Activated effector memory CD4-positive, alpha-beta T cell treated with anti-CD3 and anti-CD28 coated beads, Interleukin-2, amount 50 U/mL, for 16 hours (primary cell): ENCODE results near the gene PIH1D1.
A peak's percentile ranks its signal among the peaks of the same experiment; 100 is the strongest.
"Not testable (repeated sequence)": the region's sequence is repeated elsewhere in the genome, so short reads cannot be mapped to it uniquely, and the experiment has no call there.

Experiments used
- DNase-seq: peaks from one replicate; pipeline ENCODE4 v3.0.0-alpha.2; 2020

Gene PIH1D1

DNA sequence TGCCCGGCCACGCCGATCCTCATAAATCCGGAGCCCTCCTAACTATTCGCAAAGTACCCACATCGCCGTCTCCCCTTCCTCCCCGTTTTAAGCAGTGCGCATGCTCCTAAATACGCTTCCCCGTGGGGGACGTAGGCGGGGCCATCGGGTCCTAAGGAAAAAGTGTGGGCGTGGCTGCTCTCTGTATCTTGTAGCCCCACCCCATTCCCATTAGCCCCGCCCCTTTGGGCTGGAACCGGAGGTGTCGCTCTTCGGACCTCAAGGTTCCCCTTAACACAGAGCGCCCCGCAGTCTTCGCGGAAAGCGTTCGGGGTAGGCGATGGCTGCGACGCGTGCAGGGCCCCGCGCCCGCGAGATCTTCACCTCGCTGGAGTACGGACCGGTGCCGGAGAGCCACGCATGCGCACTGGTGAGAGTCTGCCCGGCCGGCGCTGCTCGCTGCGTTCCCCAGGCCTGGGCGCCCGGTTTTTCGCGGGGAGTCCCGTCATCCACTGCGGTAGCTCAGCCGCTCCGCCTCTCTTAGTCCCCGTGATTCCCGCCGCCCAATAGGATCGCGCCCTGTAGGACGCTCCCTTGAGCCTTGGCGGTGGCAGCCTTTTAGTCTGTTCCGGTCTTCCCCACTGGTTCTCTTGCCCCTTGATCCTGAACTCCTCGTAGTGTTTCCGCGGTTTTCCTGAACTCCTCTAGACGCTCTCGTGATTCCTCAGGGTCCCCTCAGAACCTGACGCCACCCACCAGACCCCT is 1.6 kb upstream of the PIH1D1 start, which contains the start of gene ALDH16A1:
Gene ALDH16A1 (plus strand): TSS at position 213 of the 744 bp plus-strand sequence. CDS start 107 bp downstream, at position 320.
- DNase-seq = peak; percentile 99

DNA sequence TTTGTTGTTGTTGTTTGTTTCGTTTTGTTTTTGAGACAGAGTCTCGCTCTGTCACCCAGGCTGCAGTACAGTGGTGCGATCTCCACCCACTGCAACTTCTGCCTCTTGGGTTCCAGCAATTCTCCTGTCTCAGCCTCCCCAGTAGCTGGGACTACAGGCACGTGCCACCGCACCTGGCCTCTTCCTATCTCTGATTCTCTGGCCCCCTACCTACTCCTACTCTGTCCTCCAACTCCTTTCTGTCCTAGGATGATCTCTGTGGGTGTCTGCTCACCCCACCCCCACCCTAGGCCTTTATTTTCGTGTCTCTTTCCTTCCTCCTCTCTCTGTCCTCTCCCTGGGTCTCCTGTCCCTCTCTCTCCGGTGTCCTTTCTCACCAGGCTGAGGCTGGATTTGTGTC is 1.2 kb downstream of the PIH1D1 start:
- DNase-seq = no peak

DNA sequence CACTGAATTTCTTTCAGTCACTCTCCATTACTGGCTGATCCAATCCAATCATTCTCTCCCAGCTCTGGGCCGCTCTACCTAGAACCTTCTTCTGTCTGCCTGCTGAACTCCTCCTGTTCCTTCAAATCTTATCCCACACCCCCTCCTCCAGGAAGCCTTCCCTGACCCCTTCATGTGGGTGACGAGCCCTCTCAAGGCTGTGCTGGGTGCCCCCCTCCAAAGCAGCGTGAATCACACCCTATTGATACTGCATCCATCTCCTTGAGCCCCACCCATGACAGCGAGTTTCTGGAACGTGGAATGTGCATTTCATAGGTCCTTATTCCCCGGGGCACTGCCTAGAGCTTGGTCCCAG is 3.2 kb downstream of the PIH1D1 start:
- no peak for DNase-seq

DNA sequence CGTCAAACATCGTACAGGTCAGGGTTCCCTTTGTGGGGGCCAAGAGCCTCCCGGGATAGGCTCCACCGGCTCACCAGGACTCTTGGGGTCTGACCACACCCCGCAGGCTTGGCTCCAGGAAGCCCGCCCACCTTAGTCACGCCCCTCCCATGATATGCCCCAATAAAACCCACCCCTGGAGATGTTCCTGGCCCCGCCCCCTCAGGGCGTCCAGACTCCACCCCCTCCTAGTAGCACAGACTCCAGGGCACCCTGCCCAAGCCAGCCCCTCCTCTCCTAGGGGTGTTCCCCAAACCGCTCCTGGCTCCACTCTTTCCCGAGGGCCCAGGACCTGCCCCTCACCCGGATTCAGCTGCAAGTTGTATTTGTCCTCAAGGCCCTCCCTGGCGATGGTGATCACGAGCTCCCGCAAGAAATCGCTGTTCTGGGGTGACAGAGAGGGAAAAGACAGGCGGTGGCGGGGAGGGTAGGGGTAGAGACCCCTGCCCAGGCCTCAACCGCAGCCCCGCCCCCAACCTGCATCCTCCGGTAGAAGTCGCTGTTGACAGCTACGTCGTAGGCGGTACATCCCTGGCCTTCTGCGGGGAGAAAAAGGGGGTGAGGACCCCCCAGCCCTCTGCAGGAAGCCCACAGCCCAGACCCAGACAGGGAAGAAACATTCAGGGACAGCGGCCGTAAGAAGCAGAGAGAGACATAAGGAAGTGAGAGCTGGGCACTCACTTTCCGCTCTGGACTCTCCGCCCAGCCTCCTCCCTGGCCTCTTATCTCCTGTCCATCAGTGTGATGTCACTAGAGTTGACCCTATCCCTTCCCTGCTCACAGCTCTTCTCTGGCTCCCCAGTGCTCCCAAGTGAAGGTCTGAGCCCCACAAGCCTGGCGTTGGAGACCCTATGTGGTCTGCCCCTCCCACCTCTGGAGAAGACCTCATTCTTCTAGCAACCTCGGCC is 3.9 kb downstream of the PIH1D1 start:
- no peak for DNase-seq

DNA sequence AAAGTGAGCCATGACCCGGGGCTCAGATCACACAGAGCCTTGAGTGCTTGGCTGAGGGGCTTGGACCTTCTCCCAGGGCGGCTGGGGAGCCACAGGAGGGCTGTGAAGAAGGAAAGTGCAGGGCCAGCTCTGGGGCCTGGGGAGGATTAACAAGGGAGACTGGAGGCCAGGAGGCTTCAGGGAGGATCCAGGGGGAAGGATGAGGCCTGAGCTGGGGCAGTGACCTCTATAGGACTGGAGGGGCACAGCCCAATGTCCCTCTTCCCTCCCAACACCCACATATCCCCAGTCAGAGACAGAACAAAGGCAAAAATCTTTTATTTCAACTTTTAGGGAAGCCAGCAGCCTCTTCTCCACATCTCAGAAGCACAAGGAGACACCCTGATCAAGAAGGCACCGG is 5.6 kb downstream of the PIH1D1 start:
- DNase-seq = no peak

DNA sequence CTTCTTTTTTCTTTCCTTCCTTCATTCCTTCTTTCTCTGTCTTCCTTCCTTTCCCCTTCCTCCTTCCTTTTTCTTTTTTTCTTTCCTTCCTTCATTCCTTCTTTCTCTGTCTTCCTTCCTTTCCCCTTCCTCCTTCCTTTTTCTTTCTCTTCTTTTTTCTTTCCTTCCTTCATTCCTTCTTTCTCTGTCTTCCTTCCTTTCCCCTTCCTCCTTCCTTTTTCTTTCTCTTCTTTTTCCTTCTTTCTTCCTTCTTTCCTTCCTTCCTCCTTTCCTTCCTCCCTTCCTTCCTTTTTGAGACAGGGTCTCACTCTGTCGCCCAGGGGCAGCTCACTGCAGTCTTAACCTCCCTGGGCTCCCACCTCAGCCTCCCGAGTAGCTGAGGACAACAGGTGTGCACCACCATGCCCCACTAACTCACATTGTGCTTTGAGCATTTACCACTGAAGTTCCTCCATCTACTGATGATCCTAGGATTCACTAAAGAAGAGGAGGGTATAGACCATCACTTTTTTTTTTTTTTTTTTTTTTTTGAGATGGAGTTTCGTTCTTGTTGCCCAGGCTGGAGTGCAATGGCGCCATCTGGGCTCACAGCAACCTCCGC is 7.4 kb downstream of the PIH1D1 start:
- not testable (repeated sequence) for DNase-seq

DNA sequence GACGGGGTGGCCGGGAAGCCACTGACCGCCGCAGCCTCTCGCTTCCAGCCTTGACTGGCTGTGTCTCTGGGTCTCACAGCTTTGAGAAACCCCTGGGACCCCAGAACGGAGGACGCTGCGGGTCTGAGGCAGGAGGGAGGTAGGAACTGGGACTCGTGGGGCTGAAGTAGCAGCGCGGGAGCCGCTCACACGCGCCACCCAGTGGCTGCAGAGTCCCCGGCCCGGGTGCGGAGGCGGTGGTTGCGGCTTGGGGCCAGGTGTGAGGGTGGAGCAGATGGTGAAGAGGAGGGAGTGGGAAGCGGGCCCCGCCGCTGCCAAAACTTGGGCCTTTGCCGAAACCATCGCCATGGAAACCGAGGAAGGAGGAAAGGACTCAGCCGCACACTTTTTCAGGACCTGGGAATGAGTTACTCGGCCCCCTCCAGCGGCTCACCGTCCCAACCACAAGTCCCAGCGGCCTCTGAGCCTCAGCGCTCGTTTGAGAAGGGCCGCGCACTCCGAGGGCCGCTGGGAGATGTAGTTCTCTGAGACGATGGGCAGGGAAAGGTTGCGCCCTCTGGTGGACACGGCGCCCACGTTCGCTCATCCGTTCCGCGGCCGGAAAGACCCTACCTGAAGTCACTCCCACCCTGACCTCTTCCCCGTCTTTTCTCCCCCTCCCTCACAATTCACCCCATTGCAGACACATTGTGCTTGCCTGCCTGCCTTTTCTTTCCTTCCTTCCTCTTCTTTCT is 8.1 kb downstream of the PIH1D1 start:
- DNase-seq = peak; percentile 97

DNA sequence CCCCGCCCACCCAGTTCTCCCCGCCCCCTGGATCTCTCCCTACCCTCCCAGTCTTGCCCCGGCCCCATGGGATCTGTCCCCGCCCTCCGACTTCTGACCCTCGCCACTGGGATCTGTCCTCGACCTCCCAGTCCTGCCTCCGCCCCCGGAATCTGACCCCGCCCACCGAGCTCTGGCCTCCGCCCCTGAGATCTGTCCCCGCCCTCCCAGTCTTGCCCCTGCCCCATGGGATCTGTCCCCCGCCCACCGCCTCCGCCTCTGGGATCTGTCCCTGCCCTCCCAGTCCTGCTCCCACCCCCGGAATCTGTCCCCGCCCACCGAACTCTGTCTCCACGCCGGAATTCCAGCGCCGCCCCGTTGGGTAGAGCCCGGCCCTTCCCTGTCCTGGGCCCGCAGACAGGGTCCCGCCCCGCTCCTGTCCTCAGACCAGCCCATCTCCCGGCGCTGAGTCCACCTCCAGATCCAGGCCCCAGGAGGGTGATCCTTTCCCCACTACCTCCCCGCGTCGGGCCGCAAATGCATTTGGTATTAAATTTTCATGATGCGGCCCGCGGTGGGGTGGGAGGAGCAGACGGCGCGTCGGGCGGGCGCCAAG is 8.7 kb downstream of the PIH1D1 start:
- peak; percentile 87 for DNase-seq

DNA sequence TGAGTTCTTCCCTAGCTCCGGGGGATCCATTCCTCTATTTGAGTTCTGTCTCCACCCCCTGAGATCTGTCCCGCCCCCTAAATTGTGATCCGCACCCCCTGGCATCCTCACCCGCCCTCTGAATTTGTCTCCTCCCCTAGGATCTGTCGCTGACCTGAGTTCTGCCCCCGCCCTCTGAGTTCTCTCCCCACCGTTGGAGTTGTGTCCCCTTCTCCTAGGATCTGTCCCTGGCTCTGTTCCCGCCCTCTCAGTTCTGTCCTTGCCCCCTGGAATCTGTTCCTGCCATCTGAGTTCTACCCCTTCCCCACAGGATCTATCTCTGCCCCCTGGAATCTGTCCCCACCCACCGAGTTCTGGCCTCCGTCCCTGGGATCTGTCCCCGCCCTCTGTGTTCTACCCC is 9.3 kb downstream of the PIH1D1 start:
- no peak for DNase-seq

DNA sequence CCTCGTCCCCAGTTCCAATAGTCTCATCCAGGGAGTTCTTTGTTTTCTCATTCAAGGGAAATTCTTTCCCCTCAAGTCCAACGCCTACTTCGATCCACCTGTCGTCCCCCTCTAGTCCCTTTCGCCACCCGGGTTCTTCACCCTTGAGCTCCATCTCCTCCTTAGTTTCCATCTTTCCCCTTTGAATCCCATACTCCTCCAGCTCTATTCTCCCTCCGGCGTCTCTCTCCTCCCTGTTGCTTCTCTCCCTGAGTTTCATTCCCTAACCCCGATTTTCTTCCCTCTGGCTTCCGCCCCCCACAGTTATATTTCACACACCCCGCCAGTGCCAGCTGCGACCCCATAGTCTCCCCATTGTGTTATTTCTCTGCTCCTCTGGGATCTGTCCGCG is 9.7 kb downstream of the PIH1D1 start:
- DNase-seq = no peak

DNA sequence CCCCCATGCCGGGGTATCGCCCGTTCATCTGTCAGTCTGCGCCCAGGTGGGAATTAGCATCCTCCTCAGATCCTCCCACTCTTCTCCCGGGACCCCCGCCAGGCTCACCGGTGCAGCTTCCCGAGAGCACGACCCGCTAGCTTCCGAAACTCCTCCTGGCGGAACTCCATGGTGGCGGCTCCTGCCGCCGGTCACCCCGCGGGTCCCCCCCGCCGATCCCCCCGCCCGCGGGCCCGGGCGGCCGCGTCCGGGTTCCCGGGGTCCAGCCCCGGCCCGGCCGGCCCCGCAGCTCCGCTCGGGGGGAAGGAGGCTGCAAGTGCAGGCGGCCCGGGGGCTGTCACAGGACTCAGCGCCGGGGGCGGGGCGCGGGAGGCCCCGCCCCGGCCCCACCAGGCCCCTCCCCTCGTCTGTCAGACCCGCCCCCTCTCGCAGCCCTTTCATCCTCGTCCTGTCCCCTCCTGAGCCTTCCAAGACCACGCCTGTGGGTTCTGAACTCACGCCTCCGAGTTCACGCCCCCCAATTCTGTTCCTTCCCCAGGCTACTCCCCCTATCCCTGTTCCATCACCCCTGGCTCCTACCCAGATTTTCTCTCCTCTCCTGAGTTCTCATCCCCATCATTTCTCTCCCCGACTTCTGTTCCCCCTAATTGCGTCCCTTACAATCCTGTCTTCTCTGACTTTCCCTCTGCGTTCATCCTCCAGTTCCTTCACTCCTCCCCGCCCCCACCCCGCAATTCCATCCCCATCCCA is 10.2 kb downstream of the PIH1D1 start, which contains the start of gene SLC17A7:
Gene SLC17A7 (minus strand): TSS at position 318 of the 750 bp plus-strand sequence. CDS start 148 bp downstream, at position 170.
- DNase-seq = peak; percentile 80

DNA sequence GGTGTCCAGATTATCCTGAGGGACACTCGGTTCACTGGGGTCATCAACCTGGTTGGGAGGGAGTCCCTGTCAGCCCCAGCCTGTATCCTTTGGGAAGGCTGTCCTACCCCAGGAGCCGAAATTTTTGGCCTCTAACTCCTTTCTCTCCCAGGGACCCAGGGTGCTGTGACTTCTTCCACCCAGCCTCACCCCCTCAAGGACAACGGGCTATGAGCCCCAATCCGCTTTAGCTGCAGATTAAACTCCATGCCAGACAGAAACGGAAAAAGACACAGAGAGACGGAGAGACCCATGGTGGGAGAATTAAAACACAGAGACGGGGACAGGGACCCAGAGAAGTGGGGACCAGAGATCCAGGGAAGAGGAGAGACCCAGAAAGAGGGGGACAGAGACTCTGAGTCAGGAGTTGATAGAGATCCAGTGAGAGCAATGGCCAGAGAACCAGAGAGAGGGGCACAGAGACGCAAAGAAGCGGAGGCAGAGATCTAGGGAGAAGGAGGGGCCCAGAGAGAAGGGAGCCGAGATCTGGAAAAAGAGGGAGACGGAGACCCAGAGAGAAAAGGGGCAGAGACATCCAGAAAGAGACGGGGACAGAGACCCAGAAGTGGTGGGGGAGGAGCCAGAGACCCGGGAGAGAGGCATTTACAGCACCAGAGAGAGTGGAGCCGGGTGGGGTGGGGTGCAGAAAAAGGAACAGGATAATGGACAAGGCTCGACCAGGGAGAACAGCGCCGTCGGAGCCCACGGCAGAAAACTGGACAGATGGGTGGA is 11.0 kb downstream of the PIH1D1 start:
- DNase-seq = no peak

DNA sequence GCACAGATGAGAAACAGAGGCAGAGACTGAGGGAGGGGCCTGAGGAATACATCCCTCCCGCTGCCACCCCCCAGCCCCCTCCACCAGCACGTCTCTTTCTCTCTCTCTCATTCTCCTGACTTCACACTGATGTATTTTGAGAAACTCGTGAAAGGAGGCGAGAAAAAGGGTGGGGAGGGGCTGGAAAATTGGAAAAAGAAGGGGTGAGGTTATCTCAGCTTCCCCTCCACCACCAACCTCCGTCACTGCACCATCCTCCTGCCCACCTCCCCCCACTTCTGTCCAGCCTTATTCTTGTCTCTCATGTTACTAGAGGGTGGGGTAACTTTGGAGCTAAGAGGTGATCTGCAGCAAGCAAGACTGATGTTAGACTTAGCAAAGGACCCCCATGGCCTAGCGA is 11.8 kb downstream of the PIH1D1 start:
- DNase-seq = no peak

DNA sequence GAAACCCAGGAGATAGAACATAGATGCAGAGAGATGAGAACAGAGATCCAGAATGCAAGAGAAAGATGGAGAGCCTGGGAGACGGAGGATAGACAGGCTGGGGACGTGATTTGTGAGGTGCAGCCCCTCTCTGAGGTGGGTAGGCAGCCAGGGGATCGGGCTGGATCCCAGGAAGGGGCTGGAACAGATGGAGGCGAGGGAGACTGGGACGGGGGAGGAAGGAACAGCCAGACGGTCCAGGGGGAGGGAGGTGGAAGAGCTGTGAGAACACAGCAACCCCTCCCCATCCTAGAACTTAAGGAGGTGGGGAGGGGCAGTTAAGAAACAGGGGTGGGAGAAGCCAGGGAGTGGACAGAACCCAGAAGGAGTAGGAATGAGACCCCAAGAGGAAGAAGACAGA is 13.4 kb downstream of the PIH1D1 start:
- DNase-seq = no peak

DNA sequence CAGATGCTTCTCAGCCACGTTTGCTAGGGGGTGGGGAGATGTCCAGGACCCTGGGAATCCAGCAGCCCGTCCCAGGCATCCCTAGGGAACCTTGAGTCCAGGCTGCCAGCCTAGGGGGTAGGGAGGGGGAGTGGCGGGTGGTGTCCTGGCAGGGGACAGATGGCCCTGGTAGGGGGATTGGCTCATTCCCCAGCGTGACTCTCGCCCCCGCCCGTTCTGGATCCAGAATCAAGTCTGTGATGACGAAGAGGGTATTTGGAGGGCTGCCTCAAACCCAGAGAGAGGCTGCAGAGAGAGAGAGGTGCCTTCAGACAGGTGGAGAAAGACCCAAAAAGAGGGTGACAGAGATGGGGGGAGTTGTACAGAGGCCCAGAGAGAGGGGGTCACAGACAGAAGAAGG is 14.4 kb downstream of the PIH1D1 start:
- no peak for DNase-seq

DNA sequence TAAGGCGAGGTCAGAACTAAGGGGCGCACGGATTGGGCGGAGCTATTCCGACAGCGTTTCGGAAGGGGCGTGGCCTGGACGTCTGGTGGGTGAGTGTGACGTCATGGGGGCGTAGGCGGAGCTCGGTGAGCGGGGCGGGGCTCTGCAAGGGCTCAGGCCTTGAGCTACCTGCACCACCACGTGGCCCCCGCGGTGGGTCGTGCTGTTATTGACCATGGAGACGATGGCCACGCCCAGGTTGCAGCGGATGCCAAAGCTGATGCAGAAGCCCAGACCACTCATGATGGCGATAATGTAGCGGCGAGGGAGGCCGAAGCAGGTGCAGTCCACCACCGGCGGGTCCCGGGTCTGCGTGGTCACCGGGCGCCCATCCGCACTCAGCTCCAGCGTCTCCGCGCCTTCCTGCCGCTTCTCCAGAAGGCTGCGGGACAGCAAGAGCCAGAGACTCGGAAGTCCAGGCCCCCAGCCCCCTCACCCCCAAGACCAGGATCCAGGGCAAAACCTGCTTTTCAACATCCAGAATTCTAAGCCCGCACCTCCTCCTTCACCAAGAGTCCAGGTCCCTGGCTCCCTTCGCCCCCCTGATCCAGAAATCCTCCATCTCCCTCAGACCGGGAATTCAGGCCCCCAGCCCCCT is 15.1 kb downstream of the PIH1D1 start:
- DNase-seq = peak; percentile 81

DNA sequence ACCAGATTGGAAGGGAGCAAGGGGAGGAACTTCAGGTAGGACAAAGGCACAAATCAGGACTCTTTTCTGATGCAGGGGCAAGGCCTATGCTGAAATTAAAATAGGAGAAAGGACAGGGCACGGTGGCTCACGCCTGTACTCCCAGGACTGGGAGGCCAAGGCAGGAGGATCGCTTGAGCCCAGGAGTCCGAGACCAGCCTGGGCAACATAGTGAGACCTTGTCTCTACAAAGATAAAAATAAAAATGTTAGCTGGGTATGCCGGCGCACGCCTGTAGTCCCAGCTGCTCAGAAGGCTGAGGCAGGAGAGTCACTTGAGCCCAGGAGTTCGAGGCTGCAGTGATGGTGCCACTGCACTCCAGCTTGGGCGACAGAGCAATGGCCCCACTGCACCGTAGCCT is 15.9 kb downstream of the PIH1D1 start:
- DNase-seq = no peak

DNA sequence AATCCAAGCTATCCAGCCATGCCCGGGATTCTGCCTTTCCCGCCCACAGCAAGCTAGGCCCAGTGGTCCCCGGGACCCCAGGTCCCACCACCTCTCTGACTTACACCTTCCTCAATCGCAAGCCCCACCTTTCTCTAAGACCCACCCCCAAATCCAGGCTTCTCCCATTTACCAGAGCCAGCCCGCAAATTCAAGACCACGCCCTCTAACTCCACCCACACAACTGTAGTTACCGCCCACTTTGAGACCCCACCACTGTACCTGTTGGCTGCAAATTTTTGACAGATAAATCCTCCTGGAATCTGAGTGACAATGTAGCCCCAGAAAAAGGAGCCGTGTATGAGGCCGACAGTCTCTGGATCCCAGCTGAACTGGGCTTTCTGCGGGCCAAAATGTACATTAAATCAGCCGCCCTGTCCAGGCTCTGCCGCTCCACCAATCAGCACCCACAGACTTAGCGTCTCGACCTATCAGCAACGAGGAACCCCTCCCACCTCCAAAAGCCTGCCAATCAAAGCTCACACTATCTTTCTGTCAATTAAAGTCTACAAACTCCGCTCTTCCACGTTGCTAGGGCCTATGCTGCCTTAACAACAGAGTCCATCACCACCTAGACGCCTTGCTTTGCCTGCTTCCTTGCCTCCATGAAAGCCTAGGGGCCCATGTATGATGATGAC is 16.6 kb downstream of the PIH1D1 start:
- no peak for DNase-seq

DNA sequence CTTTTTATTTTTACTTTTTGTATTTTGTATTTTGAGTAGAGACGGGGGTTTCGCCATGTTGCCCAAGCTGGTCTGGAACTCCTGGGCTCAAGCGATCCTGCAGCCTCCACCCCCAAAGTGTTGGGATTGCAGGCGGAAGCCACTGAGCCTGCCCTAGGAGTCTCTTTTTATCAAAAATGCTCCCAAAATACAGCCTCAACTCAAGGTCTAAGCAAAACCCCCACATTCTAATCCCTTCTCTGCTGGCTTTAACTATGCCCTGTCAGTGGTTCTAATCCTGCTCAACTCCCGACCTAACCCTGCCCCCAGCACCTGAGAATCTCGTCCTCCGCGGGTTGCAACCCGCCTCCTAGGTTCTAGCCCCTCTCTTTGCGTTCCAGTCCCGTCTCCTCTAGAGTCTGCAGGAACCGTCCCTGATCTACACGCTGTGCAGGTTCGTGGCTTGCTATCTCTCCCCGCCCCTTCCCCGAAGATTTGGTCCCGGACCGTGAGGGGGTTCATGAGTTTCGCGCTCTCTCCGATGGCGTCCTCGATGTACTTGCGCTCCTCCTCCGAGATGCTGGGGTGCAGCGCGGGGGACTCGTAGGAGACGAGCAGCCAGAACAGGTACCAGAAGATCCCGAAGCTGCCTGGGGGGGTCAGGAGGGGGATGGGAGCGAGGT is 18.2 kb downstream of the PIH1D1 start:
- no peak for DNase-seq
